Stimulated activated CD4-positive, alpha-beta T cell treated with anti-CD3 and anti-CD28 coated beads, Interleukin-4, amount 100 ng/mL, for 24 hours (primary cell): ENCODE measurements around the gene SYT7.

Experiments used
- DNase-seq: peaks from one replicate; pipeline ENCODE4 v3.0.0-alpha.2; 2020

The SYT7 gene

GRCh38 chr11:61513143-61513765 lies 67.6 kb downstream of the SYT7 start:
- DNase-seq, result no peak

- no peak for DNase-seq
Measured at GRCh38 chr11:61512435-61512834, 68.4 kb downstream of the SYT7 start.

GRCh38 chr11:61511383-61511782 lies 69.5 kb downstream of the SYT7 start:
- no peak for DNase-seq

GRCh38 chr11:61510974-61511373 lies 69.9 kb downstream of the SYT7 start:
- DNase-seq, result no peak

- no peak for DNase-seq
Measured at GRCh38 chr11:61510166-61510919, 70.5 kb downstream of the SYT7 start.

GRCh38 chr11:61509043-61510029 lies 71.5 kb downstream of the SYT7 start:
- peak; percentile 67 for DNase-seq

GRCh38 chr11:61507962-61508861 lies 72.7 kb downstream of the SYT7 start, which contains the start of gene LRRC10B:
LRRC10B (plus strand) TSS chr11:61508749; CDS start chr11:61508999, 250 bp downstream.
- DNase-seq, result peak; percentile 28

GRCh38 chr11:61507012-61507768 lies 73.7 kb downstream of the SYT7 start:
- no peak for DNase-seq

- DNase-seq, result no peak
Measured at GRCh38 chr11:61505640-61506155, 75.2 kb downstream of the SYT7 start.

GRCh38 chr11:61505106-61505505 lies 75.8 kb downstream of the SYT7 start:
- no peak for DNase-seq

- no peak for DNase-seq
Measured at GRCh38 chr11:61503135-61503770, 77.6 kb downstream of the SYT7 start.

GRCh38 chr11:61502522-61502921 lies 78.4 kb downstream of the SYT7 start:
- no peak for DNase-seq

GRCh38 chr11:61499816-61500491 lies 80.9 kb downstream of the SYT7 start:
- no peak for DNase-seq

GRCh38 chr11:61498767-61499341 lies 82.0 kb downstream of the SYT7 start:
- DNase-seq, result no peak

- no peak for DNase-seq
Measured at GRCh38 chr11:61497876-61498275, 83.0 kb downstream of the SYT7 start.

- DNase-seq, result no peak
Measured at GRCh38 chr11:61497473-61497872, 83.4 kb downstream of the SYT7 start.

- no peak for DNase-seq
Measured at GRCh38 chr11:61496602-61497400, 84.1 kb downstream of the SYT7 start.

GRCh38 chr11:61495801-61496601 lies 84.9 kb downstream of the SYT7 start:
- DNase-seq, result no peak
